PC-3 (cell line): ENCODE data around the gene TMEM184C. TPM values are rescaled to one million over a fixed set of nuclear protein-coding genes. Genes with fewer than 3 reads are reported as not detected.

Source experiments
- ATAC-seq: fragments of 200-7000 bp; cut with Tn5 transposase; 2 replicates; pipeline ENCODE4 v1.9.1; 2020; ENCODE audit warnings: mild to moderate bottlenecking, moderate library complexity
- BruUV-seq: library from RNA; stranded (reverse); fragments of 400-500 nt; replicated peaks from 2 replicates; lab custom pipeline; 2021; lab: Mats Ljungman, UMichigan
- CTCF ChIA-PET: fragments of 300-600 bp; sonication (Branson Sonifier 250); formaldehyde crosslinking; loops from one replicate; lab custom pipeline; 2022; ENCODE audit warnings: antibody characterized with exemption; lab: Charles Lee
- POLR2A ChIA-PET: fragments of 300-600 bp; sonication (Branson Sonifier 250); formaldehyde crosslinking; loops from one replicate; lab custom pipeline; 2022; ENCODE audit warnings: antibody characterized with exemption; ENCODE audit not compliant: unreplicated experiment; lab: Charles Lee
- DNase-seq: peaks from one replicate; pipeline ENCODE4 v3.0.0-alpha.2; 2015
- H2AFZ ChIP-seq: fragments of 300-600 bp; sonication (generic); 2 replicates; pipeline ENCODE4 v1.6.0; 2016; ENCODE audit warnings: antibody characterized with exemption, low read length
- H3F3A ChIP-seq: fragments of 300-600 bp; sonication (generic); one replicate; pipeline ENCODE4 v1.6.0; 2017; ENCODE audit warnings: antibody characterized with exemption, low read length, control low read depth, mild to moderate bottlenecking; ENCODE audit not compliant: unreplicated experiment
- H3K27ac ChIP-seq: fragments of 300-600 bp; sonication (generic); 2 replicates; pipeline ENCODE4 v1.5.1; 2016; ENCODE audit warnings: mild to moderate bottlenecking, low read length
- H3K27me3 ChIP-seq: fragments of 300-600 bp; sonication (generic); 2 replicates; pipeline ENCODE4 v1.6.1; 2016; ENCODE audit warnings: low read length, mixed read lengths
- H3K36me3 ChIP-seq: fragments of 300-600 bp; sonication (generic); 2 replicates; pipeline ENCODE4 v1.6.1; 2016; ENCODE audit warnings: low read depth, mixed run types, low read length, mixed read lengths
- H3K4me1 ChIP-seq: fragments of 300-600 bp; sonication (generic); 2 replicates; pipeline ENCODE4 v1.5.1; 2016; ENCODE audit warnings: low read length; ENCODE audit not compliant: insufficient read depth
- H3K4me2 ChIP-seq: fragments of 300-600 bp; sonication (generic); 2 replicates; pipeline ENCODE4 v1.6.0; 2016; ENCODE audit warnings: low read length
- H3K4me3 ChIP-seq: fragments of 300-600 bp; sonication (generic); 2 replicates; pipeline ENCODE4 v1.5.1; 2016; ENCODE audit warnings: mild to moderate bottlenecking, low read length, mixed read lengths
- H3K79me2 ChIP-seq: fragments of 300-600 bp; sonication (generic); 2 replicates; pipeline ENCODE4 v1.6.1; 2017; ENCODE audit warnings: low read length, mixed read lengths
- H3K9ac ChIP-seq: fragments of 300-600 bp; sonication (generic); 2 replicates; pipeline ENCODE4 v1.6.0; 2016; ENCODE audit warnings: mild to moderate bottlenecking, low read length
- H3K9me2 ChIP-seq: fragments of 300-600 bp; sonication (generic); replicated peaks from 2 replicates; pipeline ENCODE4 v1.6.1; 2016; ENCODE audit warnings: mixed run types, low read length, mixed read lengths
- H3K9me3 ChIP-seq: fragments of 300-600 bp; sonication (generic); 2 replicates; pipeline ENCODE4 v1.6.1; 2016; ENCODE audit warnings: low read length, mixed read lengths
- H4K20me1 ChIP-seq: fragments of 300-600 bp; sonication (generic); 2 replicates; pipeline ENCODE4 v1.6.1; 2016; ENCODE audit warnings: low read length, mixed read lengths
- EZH2 ChIP-seq: fragments of 300-600 bp; sonication (generic); IDR thresholded peaks from one replicate; pipeline ENCODE4 v1.6.1; 2017; ENCODE audit warnings: antibody characterized with exemption, mild to moderate bottlenecking, low read length; ENCODE audit not compliant: unreplicated experiment
- EZH2phosphoT487 ChIP-seq: fragments of 300-600 bp; sonication (generic); IDR thresholded peaks from 2 replicates; pipeline ENCODE4 v1.6.1; 2018; ENCODE audit warnings: mild to moderate bottlenecking, antibody characterized with exemption, low read length, borderline replicate concordance
- intact Hi-C: fragments of 100-400 bp; cut with micrococcal nuclease; formaldehyde crosslinking; loops from 2 replicates; pipeline ENCODE4 v1.9.0; 2023
- total RNA-seq: library from RNA; depleted of rRNA; stranded (reverse); fragments of >200 nt; gene quantifications from 2 replicates; pipeline ENCODE4 v1.2.3, GENCODE V29; 2014
- TF ChIP-seq, protein P1 (sequence below): fragments of 300-600 bp; sonication (generic); conservative IDR thresholded peaks from 2 replicates; pipeline ENCODE4 v1.5.1; 2017; ENCODE audit warnings: antibody characterized with exemption, low read depth, mild to moderate bottlenecking, low read length

TMEM184C gene
- total RNA-seq, 1 experiment from 2014 or later, result 17.5 TPM

- no peaks in the 10 kb centered on the region for H3K9me3 ChIP-seq
- H3K36me3 ChIP-seq, result no peaks in the 10 kb centered on the region
- POLR2A ChIA-PET, result interaction anchor here (0.5 to 0.7 kb wide), 3 partner anchors 8 to 228 kb away, joined by 3 to 12 read pairs (median 4); partner anchors contain the start of gene TMEM184C
- no peaks in the 10 kb centered on the region for H4K20me1 ChIP-seq
- CTCF ChIA-PET, result no interaction called here
- no peak overlapping the region for H3K4me3 ChIP-seq
- H3K27ac ChIP-seq, result no peak overlapping the region
- no TSS peak for BruUV-seq
- no peak for DNase-seq
- ATAC-seq, result no peak
- no peak overlapping the region for H3K9ac ChIP-seq
- no peak overlapping the region for H2AFZ ChIP-seq
- no peaks in the 10 kb centered on the region for H3K9me2 ChIP-seq
- H3F3A ChIP-seq, result no peaks in the 10 kb centered on the region
- H3K4me2 ChIP-seq, result no peak overlapping the region
- H3K79me2 ChIP-seq, result no peaks in the 10 kb centered on the region
- H3K4me1 ChIP-seq, result no peaks in the 10 kb centered on the region
- intact Hi-C loops, result no loop called here
- H3K27me3 ChIP-seq, result no peaks in the 10 kb centered on the region
- TF ChIP-seq EZH2phosphoT487, result no peak
- TF ChIP-seq, protein P1, sequence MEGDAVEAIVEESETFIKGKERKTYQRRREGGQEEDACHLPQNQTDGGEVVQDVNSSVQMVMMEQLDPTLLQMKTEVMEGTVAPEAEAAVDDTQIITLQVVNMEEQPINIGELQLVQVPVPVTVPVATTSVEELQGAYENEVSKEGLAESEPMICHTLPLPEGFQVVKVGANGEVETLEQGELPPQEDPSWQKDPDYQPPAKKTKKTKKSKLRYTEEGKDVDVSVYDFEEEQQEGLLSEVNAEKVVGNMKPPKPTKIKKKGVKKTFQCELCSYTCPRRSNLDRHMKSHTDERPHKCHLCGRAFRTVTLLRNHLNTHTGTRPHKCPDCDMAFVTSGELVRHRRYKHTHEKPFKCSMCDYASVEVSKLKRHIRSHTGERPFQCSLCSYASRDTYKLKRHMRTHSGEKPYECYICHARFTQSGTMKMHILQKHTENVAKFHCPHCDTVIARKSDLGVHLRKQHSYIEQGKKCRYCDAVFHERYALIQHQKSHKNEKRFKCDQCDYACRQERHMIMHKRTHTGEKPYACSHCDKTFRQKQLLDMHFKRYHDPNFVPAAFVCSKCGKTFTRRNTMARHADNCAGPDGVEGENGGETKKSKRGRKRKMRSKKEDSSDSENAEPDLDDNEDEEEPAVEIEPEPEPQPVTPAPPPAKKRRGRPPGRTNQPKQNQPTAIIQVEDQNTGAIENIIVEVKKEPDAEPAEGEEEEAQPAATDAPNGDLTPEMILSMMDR, result no peak
- no peak for TF ChIP-seq EZH2
Measured at GRCh38 chr4:147605499-147605898, 11.7 kb upstream of the TMEM184C start.

DNA sequence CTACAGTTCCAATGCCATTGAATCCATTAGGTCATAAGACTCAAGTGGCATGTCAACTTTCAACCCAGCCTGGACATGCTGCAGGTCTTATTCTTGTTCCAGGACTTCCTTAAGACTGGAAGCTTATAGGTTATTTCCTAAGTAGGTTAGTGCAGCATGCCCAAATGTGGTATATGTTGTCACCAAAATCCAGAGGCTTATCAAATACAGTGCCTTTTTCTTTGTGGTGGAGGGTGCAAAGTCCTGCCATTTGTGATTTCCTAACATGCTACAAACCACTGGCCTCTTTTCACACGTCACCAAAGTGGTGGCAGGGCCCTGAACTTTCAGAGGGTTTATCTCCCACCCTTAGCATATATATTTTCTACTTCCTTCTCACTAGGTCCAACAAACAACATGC, 9.7 kb upstream of the TMEM184C start:
- H3K4me2 ChIP-seq, result no peak overlapping the region
- ATAC-seq (no peak), DNase-seq (no peak)
- POLR2A ChIA-PET, result no interaction called here
- H3F3A ChIP-seq, result no peaks in the 10 kb centered on the region
- CTCF ChIA-PET, result no interaction called here
- H3K79me2 ChIP-seq, result no peaks in the 10 kb centered on the region
- no peaks in the 10 kb centered on the region for H4K20me1 ChIP-seq
- BruUV-seq, result no TSS peak
- no peak overlapping the region for H3K4me3 ChIP-seq
- H3K36me3 ChIP-seq, result no peaks in the 10 kb centered on the region
- H3K9me2 ChIP-seq, result no peaks in the 10 kb centered on the region
- no peak overlapping the region for H3K9ac ChIP-seq
- no peak overlapping the region for H3K27ac ChIP-seq
- H3K9me3 ChIP-seq, result no peaks in the 10 kb centered on the region
- H3K27me3 ChIP-seq, result no peaks in the 10 kb centered on the region
- no peaks in the 10 kb centered on the region for H3K4me1 ChIP-seq
- H2AFZ ChIP-seq, result no peak overlapping the region
- TF ChIP-seq EZH2phosphoT487, result no peak
- no peak for TF ChIP-seq EZH2
- TF ChIP-seq, protein P1, result no peak
- intact Hi-C loops, result no loop called here

- no peak for TF ChIP-seq EZH2
- H4K20me1 ChIP-seq, result no peaks in the 10 kb centered on the region
- no peaks in the 10 kb centered on the region for H3K4me1 ChIP-seq
- no peak overlapping the region for H3K9ac ChIP-seq
- H3K4me2 ChIP-seq, result no peak overlapping the region
- no peak overlapping the region for H3K4me3 ChIP-seq
- no peaks in the 10 kb centered on the region for H3K9me3 ChIP-seq
- H3K27ac ChIP-seq, result no peak overlapping the region
- no peaks in the 10 kb centered on the region for H3F3A ChIP-seq
- DNase-seq, result no peak
- no peak for ATAC-seq
- ChIA-PET POLR2A (no interaction called here), CTCF (no interaction called here)
- H3K79me2 ChIP-seq, result no peaks in the 10 kb centered on the region
- H3K27me3 ChIP-seq, result no peaks in the 10 kb centered on the region
- H2AFZ ChIP-seq, result no peak overlapping the region
- BruUV-seq, result no TSS peak
- no peaks in the 10 kb centered on the region for H3K36me3 ChIP-seq
- intact Hi-C loops, result no loop called here
- no peaks in the 10 kb centered on the region for H3K9me2 ChIP-seq
Measured at GRCh38 chr4:147610686-147611085, 6.5 kb upstream of the TMEM184C start.
